ENCODE measurements around the gene BNIPL. TPM values are rescaled to one million over a fixed set of nuclear protein-coding genes. Genes with fewer than 3 reads are reported as not detected.

BNIPL gene, protein sequence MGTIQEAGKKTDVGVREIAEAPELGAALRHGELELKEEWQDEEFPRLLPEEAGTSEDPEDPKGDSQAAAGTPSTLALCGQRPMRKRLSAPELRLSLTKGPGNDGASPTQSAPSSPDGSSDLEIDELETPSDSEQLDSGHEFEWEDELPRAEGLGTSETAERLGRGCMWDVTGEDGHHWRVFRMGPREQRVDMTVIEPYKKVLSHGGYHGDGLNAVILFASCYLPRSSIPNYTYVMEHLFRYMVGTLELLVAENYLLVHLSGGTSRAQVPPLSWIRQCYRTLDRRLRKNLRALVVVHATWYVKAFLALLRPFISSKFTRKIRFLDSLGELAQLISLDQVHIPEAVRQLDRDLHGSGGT
- 1.1 TPM for polyA plus RNA-seq (2012; ENCODE audit: insufficient read depth, insufficient read length)

DNA sequence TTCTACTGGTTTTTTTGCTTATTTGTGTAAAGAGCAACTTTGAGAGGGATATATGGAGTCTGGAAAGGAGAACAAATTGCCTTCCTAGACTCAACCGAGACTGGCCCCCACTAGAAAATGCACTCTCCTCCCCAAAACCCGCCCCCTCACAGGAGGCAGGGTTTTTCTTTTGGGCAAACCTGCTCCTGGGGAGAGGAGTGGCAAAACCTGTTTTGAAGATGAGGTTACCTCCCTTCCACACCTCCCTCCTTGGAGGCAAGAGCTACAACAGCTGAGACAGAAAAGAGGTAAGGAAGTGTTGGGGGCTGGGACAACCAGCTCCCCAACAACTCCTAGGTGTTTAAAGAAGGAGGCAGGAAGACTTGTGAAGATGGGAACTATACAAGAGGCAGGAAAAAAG, at the start of gene BNIPL:
TSS of gene BNIPL (plus strand) at position 231 of the 400 bp plus-strand sequence. CDS start at position 371, 140 bp downstream.
- no peak within 1 kb of the TSS for H3K4me3 ChIP-seq (ENCODE audit: low read length)
- no peak for DNase-seq (ENCODE audit: low read depth, low spot score)

DNA sequence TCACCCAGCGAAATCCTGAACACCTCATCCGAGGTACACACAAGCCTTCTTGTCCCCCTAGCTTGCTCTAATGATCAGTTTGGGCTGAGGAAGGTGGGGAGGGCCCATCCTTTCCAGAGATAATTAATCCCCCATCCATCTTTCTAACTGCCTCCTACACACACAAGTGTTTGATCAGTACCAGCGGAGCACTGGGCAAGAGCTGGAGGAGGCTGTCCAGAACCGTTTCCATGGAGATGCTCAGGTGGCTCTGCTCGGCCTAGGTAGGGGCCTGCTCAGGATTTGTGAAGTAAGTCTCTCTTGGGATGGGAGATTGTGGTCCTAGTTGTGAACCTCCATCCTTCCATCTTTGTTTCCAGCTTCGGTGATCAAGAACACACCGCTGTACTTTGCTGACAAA, 48.5 kb upstream of the BNIPL start:
- no peak overlapping the region for H3K4me3 ChIP-seq (ENCODE audit: low read length)
- DNase-seq (ENCODE audit: low read depth, low spot score) = no peak

DNA sequence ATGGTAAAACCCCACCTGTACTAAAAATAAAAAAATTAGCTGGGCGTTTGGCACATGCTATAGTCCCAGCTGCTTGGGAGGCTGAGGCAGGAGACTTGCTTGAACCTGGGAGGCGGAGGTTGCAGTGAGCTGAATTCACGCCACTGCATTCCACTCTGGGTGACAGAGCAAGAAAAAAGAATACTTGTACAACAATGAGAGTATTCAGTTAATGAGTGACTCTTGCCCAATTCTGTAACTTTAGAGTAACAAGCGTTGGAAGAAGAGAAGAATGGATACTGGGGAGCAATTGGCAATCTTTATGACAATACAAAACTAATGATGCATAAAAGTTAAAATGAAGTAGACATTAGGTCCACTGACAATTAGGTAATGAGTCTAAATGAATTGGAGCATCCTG, 43.8 kb upstream of the BNIPL start:
- no peak for DNase-seq (ENCODE audit: low read depth, low spot score)
- no peak overlapping the region for H3K4me3 ChIP-seq (ENCODE audit: low read length)

DNA sequence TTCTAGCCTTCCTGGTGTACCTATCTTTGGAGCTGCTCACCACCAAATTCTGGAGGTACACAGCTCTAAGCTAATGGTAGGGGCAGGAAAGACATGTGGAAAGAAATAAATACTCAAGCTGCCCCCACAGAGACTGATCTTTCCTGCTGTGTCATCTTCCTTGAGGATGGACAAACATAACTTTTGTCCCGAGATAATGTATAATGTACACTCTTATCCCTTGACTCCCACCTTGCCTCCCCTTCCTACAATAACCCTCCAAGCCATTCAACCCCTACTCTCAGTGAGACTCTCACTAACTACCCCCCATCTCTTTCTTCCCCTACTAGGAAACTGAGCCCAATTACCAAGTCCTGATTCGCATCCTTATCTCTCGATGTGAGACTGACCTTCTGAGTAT, 42.1 kb upstream of the BNIPL start:
- no peak for DNase-seq (ENCODE audit: low read depth, low spot score)
- H3K4me3 ChIP-seq (ENCODE audit: low read length) = no peak overlapping the region

DNA sequence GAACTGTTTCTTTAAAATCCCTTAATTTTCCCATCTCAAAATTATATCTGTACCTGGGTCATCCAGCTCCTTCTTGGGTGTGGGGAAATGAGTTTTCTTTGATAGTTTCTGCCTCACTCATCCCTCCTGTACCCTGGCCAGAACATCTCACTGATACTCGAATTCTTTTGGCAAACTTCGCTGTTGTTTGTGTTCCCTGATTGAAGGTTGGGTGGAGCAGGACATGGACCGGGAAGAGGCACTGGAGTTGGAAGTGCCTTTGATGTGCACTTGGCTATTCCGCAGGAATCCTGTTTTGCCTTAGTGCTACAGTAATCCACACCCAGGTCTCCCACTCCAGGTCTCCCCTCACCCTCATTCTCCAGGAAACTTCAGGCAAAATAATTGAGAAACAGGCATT, 40.9 kb upstream of the BNIPL start:
- no peak overlapping the region for H3K4me3 ChIP-seq (ENCODE audit: low read length)
- DNase-seq (ENCODE audit: low read depth, low spot score) = no peak

DNA sequence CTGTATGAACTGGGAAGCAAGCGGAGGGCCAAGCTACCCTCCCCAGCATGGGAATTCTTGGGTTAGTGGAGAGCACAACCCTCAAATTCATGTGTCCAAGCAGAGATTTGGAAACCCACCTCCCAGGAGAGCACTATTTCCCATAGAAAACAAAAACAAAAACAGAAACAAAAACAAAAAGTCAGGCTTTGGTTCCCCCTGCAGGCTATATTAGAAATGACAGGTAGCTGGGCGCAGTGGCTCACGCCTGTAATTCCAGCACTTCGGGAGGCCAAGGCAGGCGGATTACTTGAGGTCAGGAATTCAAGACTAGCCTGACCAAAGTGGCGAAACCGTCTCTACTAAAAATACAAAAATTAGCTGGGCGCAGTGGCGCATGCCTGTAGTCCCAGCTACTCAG, 40.5 kb upstream of the BNIPL start:
- DNase-seq (ENCODE audit: low read depth, low spot score) = no peak
- no peak overlapping the region for H3K4me3 ChIP-seq (ENCODE audit: low read length)

DNA sequence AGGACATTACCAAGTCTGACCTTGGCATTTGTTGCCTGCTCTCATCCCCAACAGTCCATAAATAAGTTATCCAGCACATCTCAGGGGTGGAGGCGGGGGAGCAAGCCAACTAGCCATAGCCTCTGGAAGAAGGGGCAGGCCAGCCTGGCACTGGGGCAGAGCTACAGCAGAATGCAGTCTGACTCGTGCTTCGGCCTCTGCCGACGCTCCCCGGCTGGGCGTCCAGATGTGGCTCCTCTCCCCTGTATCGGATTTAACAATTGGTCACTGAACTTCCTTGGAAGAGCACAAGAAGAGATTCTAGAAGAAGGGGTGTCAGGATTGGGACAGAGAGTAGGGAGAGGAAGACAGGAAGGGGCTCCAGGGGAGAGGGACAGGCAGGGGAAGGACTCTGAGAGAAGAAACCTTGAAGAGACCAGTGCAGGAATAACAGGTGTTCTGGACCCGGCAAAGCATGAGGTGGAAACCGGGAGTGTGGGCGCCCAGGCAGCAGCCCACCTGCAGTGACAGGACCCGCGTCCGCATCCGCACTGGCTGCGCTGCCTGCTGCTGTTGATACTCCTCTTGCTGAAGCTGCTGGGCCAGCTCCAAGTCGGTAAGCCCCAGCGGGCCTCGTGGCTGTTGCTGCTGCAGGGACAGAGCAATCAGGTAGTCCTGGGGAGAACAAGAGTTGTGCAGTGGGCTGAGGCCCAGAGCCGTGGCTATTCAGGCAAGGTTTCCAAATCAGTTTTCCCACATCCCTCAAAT, 39.1 kb upstream of the BNIPL start:
- DNase-seq (ENCODE audit: low read depth, low spot score) = no peak
- H3K4me3 ChIP-seq (ENCODE audit: low read length) = no peak overlapping the region

DNA sequence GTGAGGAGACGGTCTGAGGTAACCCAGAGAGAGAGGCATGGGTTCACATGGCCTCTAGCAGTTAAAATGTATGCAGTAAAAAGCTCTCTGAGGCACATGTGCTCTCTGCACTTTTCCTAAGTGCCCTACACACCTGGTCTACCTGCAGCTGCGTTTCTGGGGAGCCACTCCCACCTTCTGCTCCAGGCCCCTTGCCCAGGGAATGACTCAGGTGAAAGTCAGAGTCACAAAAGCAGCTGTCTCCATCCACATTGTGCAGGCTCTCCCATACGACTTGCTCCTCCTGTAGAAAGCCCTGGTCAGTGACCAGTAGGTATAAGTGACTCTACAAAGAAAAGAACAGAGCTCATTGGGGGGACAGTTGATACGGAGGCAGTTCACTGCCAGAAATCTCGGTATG, 38.4 kb upstream of the BNIPL start:
- no peak for DNase-seq (ENCODE audit: low read depth, low spot score)
- no peak overlapping the region for H3K4me3 ChIP-seq (ENCODE audit: low read length)

DNA sequence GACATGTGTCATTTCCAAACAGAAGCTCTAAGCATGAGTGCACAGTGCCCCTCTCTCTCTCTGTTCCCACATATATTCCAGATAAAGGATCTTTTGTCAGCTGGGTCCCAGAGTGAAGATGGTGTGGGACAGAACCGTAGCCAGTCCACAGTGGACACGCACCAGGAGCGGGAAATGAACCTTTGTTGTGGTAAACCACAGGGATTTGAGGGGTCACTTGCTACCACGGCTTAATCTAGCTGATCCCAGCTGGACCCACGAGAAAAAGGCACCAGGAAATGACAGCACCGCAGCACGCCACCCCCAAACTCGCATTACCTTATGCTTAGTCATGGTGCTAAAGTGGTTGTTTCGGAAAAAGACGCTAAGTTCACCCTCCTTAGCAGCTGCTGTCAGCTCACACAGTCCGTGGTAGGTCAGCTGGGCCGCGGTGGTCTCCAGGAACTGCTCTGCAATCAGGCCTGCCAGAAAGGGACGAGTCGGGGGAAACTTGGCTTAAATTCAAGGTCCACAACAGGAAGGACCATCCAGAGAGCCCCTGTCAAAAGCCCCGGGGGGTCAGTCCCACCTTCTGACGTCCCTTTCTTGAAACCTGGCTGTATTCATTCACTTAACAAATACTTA, 37.2 kb upstream of the BNIPL start:
- no peak for DNase-seq (ENCODE audit: low read depth, low spot score)
- no peak overlapping the region for H3K4me3 ChIP-seq (ENCODE audit: low read length)

DNA sequence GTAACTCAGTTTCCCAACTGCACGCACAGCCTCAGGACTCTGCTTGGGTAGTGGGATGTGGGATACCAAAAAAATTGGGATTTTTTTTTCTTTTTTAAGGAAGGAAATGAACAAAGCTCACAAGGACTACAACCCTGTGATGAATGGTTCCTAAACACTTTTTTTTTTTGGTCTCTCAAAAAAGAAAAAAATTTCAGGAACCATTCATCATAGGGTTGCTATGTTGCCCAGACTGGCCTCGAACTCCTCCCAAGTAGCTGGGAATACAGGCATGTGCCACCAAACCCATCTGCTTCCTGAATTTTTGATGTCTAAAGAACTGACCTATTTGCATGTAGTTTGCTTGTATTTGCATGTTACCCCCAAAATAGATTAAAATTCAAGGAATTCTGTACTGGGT, 36.5 kb upstream of the BNIPL start:
- no peak for DNase-seq (ENCODE audit: low read depth, low spot score)
- H3K4me3 ChIP-seq (ENCODE audit: low read length) = no peak overlapping the region

DNA sequence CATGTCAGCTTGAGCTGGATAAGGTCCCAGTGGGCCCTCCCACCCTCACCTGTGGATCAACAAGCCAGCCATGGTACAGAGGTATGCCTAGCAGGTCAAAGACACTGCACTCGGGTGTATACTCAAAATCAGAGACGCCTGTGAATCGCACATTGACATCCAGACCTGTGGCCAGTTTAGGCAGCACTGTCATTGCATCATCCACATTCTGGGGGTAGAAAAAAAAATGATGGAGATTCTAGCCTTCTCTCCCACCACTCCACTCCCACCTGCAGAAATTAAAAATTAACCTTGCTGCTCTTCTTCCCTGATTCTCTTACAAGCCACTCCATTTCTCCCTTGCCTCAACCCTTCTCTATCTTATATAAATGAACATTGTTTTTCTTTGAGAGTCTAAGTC, 36.0 kb upstream of the BNIPL start:
- no peak for DNase-seq (ENCODE audit: low read depth, low spot score)
- no peak overlapping the region for H3K4me3 ChIP-seq (ENCODE audit: low read length)

DNA sequence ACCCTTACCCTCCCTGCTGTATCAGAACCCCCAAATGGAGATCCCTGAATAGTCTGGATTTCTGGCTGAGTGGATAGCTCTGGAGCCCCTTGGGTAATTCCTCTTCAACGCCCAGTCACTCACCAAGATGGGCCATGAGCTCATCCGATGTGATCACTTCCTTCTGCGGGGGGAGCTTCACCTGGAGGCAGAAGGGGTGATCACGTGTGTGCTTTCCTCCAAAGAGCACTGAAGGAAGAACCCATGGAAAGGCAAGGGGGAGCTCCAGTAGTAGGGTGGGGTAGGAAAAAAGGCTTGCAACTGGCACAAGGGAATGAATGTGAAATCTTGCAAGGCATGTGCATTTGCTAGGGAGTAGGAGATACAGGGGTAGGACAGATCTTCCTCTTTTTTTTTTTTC, 34.8 kb upstream of the BNIPL start:
- no peak for DNase-seq (ENCODE audit: low read depth, low spot score)
- H3K4me3 ChIP-seq (ENCODE audit: low read length) = no peak overlapping the region

DNA sequence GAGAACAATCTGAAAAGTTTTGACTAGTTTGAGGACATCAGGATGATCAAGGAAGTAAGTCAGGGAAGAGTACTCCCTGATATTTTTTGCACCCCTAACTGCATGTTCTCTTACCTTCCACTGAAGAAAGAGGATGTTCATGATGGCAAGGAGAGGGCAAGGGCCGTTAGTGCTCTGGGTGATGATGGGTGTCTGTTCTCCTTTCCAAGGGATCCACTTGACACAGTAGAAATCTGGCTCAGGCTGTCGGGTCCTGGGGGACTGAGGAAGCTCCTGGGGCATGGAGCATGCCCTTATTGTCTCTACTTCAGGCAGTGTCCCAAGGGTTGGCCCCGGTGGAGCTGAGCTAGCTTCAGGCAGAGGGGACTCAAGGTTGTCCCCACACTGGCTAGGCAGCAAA, 34.3 kb upstream of the BNIPL start:
- H3K4me3 ChIP-seq (ENCODE audit: low read length) = no peak overlapping the region
- no peak for DNase-seq (ENCODE audit: low read depth, low spot score)

DNA sequence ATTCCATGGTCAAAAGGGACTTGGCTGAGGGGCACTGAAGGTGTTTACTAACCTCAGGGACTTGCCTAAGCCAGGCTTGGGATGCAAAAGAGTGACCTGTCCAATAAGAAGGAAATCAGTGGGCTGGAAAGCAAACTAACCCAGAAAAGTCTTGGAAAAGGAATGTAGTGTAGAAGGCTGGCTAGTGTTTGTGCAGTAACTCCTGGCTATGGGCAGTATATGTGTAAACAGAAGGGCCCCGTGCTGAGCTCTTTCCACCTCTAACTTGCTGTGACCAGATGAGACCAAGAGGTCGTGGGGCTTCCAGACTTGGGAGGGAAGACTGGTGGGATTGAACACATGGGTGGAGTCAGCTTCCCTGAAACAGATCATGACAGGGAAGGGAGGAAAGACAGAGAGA, 33.8 kb upstream of the BNIPL start:
- no peak overlapping the region for H3K4me3 ChIP-seq (ENCODE audit: low read length)
- no peak for DNase-seq (ENCODE audit: low read depth, low spot score)

DNA sequence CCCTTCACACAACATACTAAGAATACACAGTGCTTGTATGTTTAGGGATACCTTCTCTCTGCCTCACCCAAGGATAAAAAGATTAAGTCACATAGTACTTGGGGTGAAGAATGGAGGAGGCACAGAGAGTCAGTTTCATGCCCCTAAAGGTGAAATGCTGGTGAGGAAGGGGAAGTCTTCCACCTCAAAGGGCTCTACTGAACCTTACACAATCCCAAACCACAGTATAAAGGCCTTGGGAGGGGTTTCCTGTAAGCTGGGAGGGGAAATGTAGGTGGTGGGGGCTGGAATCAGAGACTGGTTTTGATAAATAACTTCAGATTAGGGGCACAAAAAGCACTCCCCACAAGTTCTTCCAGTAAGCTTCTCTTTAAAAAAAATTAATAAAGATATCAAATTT, 33.2 kb upstream of the BNIPL start:
- peak; percentile 69 for DNase-seq (ENCODE audit: low read depth, low spot score)
- H3K4me3 ChIP-seq (ENCODE audit: low read length) = no peak overlapping the region

DNA sequence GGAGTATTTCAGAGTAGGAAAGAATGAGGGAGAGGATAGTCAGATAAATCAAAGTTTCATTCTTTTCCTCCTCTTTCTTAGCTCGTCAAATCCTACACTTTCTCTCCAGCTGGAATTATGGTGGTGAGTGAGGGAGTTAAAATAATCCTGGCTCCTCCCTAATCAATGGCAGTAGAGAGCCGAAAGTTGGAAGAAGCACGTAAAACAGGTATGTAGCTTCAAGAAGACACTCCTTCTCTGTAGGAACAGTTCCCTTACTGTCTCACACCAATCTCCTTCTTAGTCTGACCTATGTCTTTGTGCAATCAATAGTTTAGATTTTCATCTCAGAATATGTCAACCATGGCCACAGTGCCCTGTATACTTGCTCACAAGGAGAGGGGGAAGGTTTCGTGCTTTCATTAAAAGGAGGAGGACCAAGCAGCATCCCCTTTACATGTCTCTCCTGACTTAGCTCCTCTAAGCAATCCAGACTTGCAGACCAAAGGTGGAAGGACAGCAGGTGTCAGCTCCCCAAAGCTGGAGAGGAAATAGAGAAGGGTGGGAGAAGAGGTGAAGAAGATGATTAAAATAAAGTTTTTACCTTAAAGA, 30.6 kb upstream of the BNIPL start:
- no peak for DNase-seq (ENCODE audit: low read depth, low spot score)
- peak overlapping the region; percentile 60 for H3K4me3 ChIP-seq (ENCODE audit: low read length)

DNA sequence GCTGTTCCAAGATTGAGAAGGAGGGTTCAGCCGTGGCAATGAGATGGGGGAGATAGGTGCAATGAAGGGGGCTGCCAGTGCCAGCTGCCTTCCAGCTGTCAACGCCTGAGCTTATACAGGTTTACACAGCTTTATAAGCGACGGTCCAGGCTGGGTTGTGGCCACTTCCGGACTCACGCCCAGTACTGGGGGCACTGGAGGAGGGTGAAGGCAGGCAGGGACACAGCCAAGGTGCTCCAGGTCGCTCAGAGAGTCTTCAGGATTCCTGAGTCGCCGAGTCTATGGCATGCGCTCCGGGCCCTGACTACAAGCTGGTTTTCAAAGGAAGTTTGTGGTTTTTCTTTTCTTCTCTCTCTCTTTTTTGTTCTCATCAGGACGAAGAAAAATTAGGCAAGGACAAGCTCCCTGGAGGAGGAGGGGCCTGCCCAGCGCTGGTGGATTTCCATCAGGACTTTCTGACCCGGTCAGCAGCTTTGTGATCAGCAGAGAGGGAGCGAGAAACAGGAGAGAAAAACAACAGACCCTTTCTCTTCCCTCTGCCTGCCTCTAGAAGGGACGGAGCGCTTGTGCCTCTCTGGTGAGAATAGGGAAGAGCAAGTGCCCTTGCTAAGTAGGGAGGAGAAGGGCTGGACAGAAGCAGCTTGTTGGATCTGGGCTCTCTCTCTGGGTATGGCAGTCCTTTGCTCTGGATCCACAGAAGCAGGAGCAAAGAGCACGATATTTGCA, 29.9 kb upstream of the BNIPL start, which contains the start of gene MINDY1:
TSS of gene MINDY1 (minus strand) at position 576 of the 726 bp plus-strand sequence. CDS start 4,285 bp downstream, outside the sequence.
- H3K4me3 ChIP-seq (ENCODE audit: low read length) = peak within 1 kb of the TSS; percentile 99
- DNase-seq (ENCODE audit: low read depth, low spot score) = peak; percentile 61

DNA sequence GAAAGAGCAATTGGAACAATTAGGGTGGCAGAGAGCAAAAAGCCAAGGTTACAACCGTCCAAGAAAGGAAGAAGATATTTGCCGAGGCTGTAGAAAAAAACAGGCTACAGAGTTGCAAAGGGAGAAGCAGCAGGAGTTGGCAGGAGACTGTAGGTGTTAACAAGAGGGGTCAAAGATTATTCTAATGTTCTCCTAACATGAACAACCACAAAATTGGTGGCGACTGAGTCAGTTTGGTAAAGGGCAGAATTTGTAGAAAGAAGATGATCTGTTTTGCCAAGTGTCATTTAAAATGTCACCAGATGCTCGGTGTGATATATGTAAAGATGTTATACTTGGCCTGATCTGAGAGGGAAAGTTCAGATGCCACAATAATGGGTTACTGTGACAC, 28.5 kb upstream of the BNIPL start:
- H3K4me3 ChIP-seq (ENCODE audit: low read length) = peak overlapping the region; percentile 99
- DNase-seq (ENCODE audit: low read depth, low spot score) = no peak

Data from Jurkat, Clone E6-1 (cell line).